Measurements from ENCODE around the gene NXT1. TPM values are rescaled to one million over a fixed set of nuclear protein-coding genes. Genes with fewer than 3 reads are reported as not detected.

NXT1 gene
- total RNA-seq, 3 donors from 2014 or later (not counting 1 experiment from before 2014, with no cell fraction given) = 47.4 to 61.8 (median 56.3) TPM

- Histone ChIP-seq H3K4me3 (ENCODE audit: low read length) (peak overlapping the region; percentile 59), H3K4me1 (ENCODE audit: control insufficient read depth, insufficient read depth, low read length) (peaks cover 19% of the 10 kb centered on the region), H3K27me3 (ENCODE audit: control insufficient read depth, insufficient read depth, low read length) (no peaks in the 10 kb centered on the region), H3K36me3 (ENCODE audit: control insufficient read depth, insufficient read depth, low read length) (peaks cover 12% of the 10 kb centered on the region), H3K9me3 (ENCODE audit: control insufficient read depth, insufficient read depth, low read length) (no peaks in the 10 kb centered on the region), H3K27ac (ENCODE audit: low read length) (peak overlapping the region; percentile 98)
- WGBS (ENCODE audit: insufficient coverage) = 2% methylated on average over 62 of the region's 64 CpGs
- Mint-ChIP-seq H3K4me1 (peaks cover 26% of the 10 kb centered on the region in 2 donors), H3K4me3 (peak overlapping the region; percentile 98), H3K27me3 (ENCODE audit: low read depth in 2 of 2) (no peaks in the 10 kb centered on the region), H3K27ac (peak overlapping the region; percentile 100), H3K9me3 (no peaks in the 10 kb centered on the region), H3K36me3 (no peaks in the 10 kb centered on the region)
- TF ChIP-seq CTCF (IDR thresholded peaks at IDR 0.05) = no peak
- peak in 1 of 2 donors; percentile 84 for DNase-seq
- ATAC-seq = peak; percentile 32 to 59 (median 33)
- intact Hi-C loops (cut with micrococcal nuclease) = loop anchor here (1.0 to 2.0 kb wide), 4 partner anchors 7 to 106 kb away; partner anchors contain the start of genes GZF1 and NAPB
These were observed 580 bp downstream of the NXT1 start for GRCh38 chr20:23350904-23351838.

- Histone ChIP-seq H3K4me1 (ENCODE audit: control insufficient read depth, insufficient read depth, low read length) (peaks cover 30% of the 10 kb centered on the region), H3K27ac (ENCODE audit: low read length) (no peak overlapping the region), H3K36me3 (ENCODE audit: control insufficient read depth, insufficient read depth, low read length) (peaks cover 12% of the 10 kb centered on the region), H3K9me3 (ENCODE audit: control insufficient read depth, insufficient read depth, low read length) (no peaks in the 10 kb centered on the region), H3K4me3 (ENCODE audit: low read length) (no peak overlapping the region), H3K27me3 (ENCODE audit: control insufficient read depth, insufficient read depth, low read length) (no peaks in the 10 kb centered on the region)
- peak overlapping the region; percentile 51 to 64 for H3K27ac Mint-ChIP-seq
- ATAC-seq (no peak), DNase-seq (no peak)
- WGBS (ENCODE audit: insufficient coverage) = 96% methylated on average over 27 of the region's 27 CpGs
- H3K4me1 Mint-ChIP-seq = peaks cover 26 to 36% of the 10 kb centered on the region in 2 donors
- no peak overlapping the region for H3K4me3 Mint-ChIP-seq
- TF ChIP-seq CTCF (IDR thresholded peaks at IDR 0.05) = no peak
- no peaks in the 10 kb centered on the region for H3K9me3 Mint-ChIP-seq
- H3K36me3 Mint-ChIP-seq = no peaks in the 10 kb centered on the region
- H3K27me3 Mint-ChIP-seq (ENCODE audit: low read depth in 2 of 2) = no peaks in the 10 kb centered on the region
- intact Hi-C loops (cut with micrococcal nuclease) = no loop called here
These were observed 5.6 kb downstream of the NXT1 start for GRCh38 chr20:23356203-23356602.

GRCh38 chr20:23357767-23358562 lies 7.4 kb downstream of the NXT1 start:
- intact Hi-C loops (cut with micrococcal nuclease) = loop anchor here (1.0 kb wide), 2 partner anchors 8 to 63 kb away; partner anchors contain the start of genes NAPB and NXT1
- Histone ChIP-seq H3K36me3 (ENCODE audit: control insufficient read depth, insufficient read depth, low read length) (peaks cover 12% of the 10 kb centered on the region), H3K27ac (ENCODE audit: low read length) (peak overlapping the region; percentile 85), H3K4me1 (ENCODE audit: control insufficient read depth, insufficient read depth, low read length) (peaks cover 27% of the 10 kb centered on the region), H3K4me3 (ENCODE audit: low read length) (peak overlapping the region; percentile 56), H3K9me3 (ENCODE audit: control insufficient read depth, insufficient read depth, low read length) (no peaks in the 10 kb centered on the region), H3K27me3 (ENCODE audit: control insufficient read depth, insufficient read depth, low read length) (no peaks in the 10 kb centered on the region)
- TF ChIP-seq CTCF (IDR thresholded peaks at IDR 0.05) = no peak
- ATAC-seq (peak; percentile 65 to 81 (median 70)), DNase-seq (peak; percentile 99)
- Mint-ChIP-seq H3K27me3 (ENCODE audit: low read depth in 2 of 2) (no peaks in the 10 kb centered on the region), H3K4me1 (peaks cover 23 to 36% of the 10 kb centered on the region in 2 donors), H3K27ac (peak overlapping the region; percentile 97 to 99), H3K4me3 (peak overlapping the region; percentile 97), H3K36me3 (no peaks in the 10 kb centered on the region), H3K9me3 (no peaks in the 10 kb centered on the region)
- under 1% methylated on average over 71 of the region's 71 CpGs for WGBS (ENCODE audit: insufficient coverage)
